ENCODE data around the gene SPTLC2.

SPTLC2 gene

DNA sequence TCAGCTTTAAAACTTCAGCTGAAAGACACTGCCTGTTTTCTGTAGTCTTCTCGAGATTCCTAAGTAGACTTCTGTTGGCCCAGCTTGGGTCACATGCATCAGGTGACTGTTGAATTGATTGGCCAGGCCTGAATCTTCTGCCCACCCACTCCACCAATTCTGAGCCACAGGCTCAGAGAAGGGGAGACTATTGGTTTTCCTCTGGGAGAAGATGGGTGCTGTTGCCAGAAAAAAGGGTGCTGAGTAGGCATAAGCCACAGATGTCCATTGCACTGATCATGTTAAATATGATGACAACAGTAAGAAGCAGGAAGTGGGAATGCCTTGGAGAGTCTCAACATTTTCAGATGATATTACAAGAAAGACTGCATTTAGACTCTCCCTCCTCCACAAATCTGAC is 6.8 kb upstream of the SPTLC2 start:
- DNase-seq (ENCODE audit: low spot score), result no peak

- peak; percentile 22 for DNase-seq (ENCODE audit: low spot score)
Observed at GRCh38 chr14:77622366-77622961, 6.0 kb upstream of the SPTLC2 start.

GRCh38 chr14:77620222-77620870 is 3.9 kb upstream of the SPTLC2 start:
- DNase-seq (ENCODE audit: low spot score), result no peak

- DNase-seq (ENCODE audit: low spot score), result no peak
Observed at GRCh38 chr14:77618381-77618970, 2.0 kb upstream of the SPTLC2 start.

DNA sequence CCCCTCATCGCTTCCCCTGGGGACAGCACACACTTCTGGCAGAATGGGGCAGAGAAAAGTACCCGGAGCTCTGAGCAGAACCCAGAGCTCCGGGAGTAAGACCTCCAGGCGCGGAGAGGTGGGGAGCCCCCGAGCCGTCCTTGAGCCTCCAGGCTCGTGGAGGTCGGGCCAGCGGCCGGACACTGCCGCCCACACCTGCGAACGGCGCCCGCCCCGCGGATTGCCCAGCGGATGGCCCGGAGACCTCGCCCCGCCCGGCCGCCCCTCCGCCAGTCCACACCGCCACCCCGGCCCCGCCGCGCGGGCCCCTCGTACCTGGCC is 344 bp downstream of the SPTLC2 start:
- no peak for DNase-seq (ENCODE audit: low spot score)

DNA sequence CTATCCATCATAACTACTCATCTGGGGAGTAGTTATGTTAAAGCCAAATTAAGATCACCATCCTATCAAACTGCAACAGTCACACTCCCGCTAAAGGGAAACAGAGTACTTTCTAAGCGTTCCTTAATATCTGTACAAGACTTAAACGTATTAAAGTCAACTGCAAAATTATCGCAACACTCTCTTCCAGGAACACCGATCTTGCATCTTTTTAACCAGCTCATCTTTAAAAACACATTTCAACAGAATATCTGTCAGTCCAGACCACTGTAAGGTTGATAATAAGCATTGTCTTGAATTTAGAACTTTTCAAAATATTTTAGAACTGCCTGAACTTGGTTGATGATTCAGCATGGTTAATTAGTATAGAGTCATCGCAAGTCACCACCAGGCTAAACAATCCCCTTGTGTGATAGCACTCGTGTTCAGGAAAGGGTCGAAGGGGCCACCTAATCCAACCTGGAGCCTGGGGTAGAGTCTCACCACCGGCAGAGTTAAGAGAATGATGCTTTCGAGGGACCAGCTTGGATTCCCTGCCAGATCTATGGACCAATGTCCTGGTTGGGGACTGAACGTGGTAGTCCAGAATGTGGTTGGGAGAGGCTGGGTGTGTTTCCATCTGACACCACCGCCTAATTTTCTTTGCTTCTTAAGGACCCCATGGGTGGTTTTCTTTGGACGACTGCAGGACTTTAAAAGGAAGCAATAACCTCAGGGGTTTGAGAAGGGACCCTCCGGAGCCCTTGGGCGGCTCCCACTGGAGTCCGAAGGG is 890 bp downstream of the SPTLC2 start:
- DNase-seq (ENCODE audit: low spot score), result no peak

DNA sequence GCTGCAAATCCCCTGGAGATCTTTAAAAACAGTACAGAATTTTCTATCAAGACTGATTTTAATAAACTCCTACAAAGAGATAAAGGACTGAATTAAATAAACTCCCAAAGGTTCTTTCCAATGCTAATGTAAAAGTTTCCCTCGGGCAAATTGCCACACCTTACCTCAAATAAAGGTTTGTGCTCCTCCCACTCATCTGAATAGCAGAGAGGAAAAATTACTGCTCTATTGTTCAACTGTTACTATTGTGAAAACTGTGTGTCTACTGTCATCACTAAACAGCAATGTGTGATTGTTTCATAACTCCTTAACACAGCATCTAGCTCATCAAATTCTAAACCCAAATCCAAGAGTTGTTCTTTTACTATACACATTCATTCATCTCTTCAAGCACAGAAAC is 3.2 kb downstream of the SPTLC2 start:
- DNase-seq (ENCODE audit: low spot score), result no peak

GRCh38 chr14:77612011-77612620 is 4.3 kb downstream of the SPTLC2 start:
- DNase-seq (ENCODE audit: low spot score), result no peak

GRCh38 chr14:77610553-77610952 is 5.9 kb downstream of the SPTLC2 start:
- no peak for DNase-seq (ENCODE audit: low spot score)

DNA sequence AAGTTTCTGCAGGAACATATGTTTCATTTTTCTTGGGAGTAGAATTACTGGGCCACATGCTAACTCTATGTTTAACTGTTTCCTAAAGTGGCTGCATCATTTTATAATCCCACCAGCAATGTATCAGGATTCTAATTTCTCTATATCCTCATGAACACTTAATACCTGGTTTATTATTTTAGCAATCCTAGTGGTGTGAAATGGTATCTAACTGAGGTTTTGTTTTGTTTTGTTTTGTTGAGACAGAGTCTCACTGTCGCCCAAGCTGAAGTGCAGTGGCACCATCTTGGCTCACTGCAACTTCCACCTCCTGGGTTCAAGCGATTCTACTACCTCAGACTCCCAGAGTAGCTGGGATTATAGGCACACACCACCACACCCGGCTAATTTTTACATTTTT is 6.5 kb downstream of the SPTLC2 start:
- DNase-seq (ENCODE audit: low spot score), result no peak

DNA sequence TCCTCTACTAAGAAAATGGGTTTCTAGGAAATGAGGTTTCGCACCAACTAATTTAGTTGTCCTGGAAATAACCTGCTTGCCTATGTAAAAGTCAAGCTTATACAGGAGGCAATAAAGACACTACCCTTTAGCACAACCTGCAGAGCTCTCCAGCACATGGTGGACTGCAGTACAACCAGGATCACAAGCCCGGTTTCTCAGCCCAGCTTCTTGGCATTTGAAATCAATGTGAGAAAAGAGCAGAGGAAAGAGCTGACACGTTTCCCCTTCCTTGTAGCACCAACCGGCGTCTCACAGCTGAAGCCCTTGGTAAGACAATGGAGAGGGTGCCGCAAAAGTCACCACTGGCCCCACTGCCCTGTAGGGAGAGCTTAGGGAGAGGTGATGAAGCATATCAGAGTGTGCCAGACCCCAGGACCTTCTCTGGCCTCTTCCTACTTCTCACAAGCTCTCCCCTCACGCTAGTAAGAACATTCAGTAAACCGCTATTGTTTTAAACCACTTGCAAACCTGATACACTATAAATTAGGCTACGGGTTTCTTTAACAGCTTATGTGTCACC is 8.6 kb downstream of the SPTLC2 start:
- no peak for DNase-seq (ENCODE audit: low spot score)

DNA sequence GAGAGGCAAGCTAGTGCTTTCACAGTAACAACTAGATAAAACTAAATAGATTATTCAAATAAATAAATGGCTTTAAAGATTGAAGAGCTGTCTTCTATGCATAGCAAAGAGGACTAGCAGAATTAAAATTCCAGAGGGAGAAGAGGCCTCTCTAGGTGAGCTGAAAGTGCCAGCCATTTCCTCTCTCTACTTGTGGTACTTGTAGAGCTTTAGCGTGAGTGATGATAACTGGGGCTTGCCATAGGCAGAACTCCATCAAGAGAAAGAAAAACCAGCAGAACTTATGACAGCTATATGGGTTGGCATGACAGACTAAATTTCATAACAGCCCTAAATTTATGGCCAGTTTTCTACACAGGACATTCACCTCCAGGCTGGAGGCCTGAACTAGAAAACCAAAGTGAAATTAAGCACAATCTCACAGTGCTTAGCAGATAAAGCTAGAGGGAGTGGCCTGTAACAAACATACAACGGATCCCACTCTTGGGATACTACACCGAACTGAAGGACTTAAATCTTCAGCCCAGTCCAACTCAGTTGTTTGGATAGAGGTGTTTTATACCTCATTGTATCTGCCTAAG is 11.0 kb downstream of the SPTLC2 start:
- no peak for DNase-seq (ENCODE audit: low spot score)

- peak; percentile 28 for DNase-seq (ENCODE audit: low spot score)
Observed at GRCh38 chr14:77603654-77604255, 12.7 kb downstream of the SPTLC2 start.

- no peak for DNase-seq (ENCODE audit: low spot score)
Observed at GRCh38 chr14:77603031-77603430, 13.4 kb downstream of the SPTLC2 start.

GRCh38 chr14:77601846-77602619 is 14.4 kb downstream of the SPTLC2 start:
- no peak for DNase-seq (ENCODE audit: low spot score)

DNA sequence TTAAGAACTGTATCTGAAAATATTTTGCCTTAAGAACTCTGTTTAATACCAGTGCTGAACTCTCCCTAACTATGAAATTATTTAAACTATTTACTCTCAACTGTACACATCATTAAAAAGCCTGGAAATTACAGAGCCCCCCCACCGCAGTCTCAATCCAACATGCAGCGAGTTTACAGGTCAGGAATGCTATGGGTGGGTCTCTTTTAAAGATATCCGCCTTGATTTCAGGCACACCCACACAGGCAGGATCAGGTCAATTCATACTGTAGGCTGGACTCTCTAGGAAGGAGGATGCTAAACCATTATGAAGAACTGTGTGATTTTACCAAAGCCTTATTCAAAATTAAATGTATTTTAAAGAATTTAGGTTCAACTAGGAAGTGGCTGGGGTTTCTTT is 16.5 kb downstream of the SPTLC2 start:
- DNase-seq (ENCODE audit: low spot score), result no peak

GRCh38 chr14:77598366-77599070 is 17.9 kb downstream of the SPTLC2 start:
- no peak for DNase-seq (ENCODE audit: low spot score)

GRCh38 chr14:77593501-77593961 is 22.9 kb downstream of the SPTLC2 start:
- DNase-seq (ENCODE audit: low spot score), result no peak

DNA sequence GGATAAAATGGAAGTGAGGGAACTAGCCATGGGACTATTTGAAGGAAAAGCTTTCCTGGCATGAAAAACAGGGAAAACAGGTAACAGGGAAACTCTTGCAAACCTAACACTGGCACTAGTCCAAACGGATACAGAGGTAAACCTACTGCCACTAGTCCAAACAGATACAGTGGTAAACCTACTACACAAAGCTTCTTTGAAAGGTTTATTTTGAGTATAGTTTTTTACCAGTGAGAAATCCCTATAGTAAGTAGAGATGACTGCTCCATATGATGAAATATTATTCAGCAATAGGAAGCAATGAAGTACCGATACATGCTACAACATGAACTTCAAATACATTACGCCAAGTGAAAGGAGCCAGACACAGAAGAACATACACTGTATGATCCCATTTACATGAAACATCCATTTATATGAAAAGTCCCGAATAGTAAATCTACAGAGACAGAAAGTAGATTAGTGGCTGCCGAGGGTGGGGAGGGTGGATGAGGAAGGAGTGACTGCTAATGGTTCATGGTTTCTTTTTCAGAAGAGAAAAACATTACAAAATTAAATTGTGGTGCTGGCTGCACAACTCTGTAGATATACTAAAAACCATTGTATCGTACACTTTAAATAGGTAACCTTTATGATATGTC is 25.5 kb downstream of the SPTLC2 start:
- DNase-seq (ENCODE audit: low spot score), result no peak

DNA sequence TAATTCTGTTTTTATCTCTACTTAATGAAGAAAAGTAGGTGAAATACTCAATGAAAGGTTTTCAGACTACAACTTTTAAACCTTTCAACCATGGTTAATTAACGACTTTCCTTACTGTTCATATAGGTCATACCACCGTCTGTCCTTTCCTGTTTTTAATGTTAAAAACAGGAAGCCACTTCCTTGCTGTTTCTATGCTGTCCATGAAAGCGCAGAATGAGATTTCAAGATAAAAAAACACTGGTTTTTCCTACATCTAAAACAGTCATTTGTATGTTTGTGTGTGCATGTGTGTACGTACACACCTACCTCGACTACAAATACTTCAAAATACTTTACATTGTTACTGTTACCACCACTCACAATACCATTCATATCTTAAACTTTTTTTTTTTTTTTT is 27.3 kb downstream of the SPTLC2 start:
- DNase-seq (ENCODE audit: low spot score), result no peak

Measured in HuH-7.5 (cell line).